Effector CD4-positive, alpha-beta T cell (primary cell): Measurements from ENCODE around the gene IGFBP2.

ENCODE experiments used
- DNase-seq: peaks from one replicate; pipeline ENCODE4 v3.0.0-alpha.2; 2020

The IGFBP2 gene

DNA sequence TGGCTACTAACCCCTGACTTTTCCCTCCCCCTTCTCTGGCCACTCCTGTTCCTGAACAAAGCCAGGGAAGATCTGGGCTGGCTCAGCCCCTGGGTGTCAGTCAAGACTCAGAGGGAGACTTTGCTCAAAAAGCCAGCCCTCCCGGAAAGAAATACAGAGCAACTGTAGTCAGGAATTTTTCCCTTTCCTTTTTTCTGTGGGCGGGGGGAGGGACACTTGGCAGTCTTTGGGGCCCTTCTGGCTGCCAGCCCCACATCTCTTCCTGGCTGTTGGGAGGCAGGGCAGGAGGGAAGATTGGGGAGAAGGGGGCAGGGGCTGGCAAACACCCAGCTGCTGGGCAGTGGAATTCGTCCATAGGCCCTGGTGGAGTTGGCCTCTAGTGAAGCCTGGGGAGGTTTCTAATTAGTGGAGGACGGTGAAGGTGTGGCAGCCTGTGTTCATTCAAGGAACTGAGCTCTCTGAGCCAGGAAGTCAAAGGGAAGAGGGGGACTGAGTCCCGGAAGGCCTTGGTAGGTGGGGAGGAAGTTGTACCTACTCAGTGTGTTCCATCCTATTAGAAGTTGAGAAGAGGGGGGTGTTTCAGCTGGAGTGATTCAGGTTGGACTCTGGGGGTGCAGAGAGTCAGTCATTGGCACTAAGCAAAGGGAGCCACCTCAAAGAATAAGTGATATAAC lies 10.9 kb downstream of the IGFBP2 start:
- DNase-seq, result no peak

DNA sequence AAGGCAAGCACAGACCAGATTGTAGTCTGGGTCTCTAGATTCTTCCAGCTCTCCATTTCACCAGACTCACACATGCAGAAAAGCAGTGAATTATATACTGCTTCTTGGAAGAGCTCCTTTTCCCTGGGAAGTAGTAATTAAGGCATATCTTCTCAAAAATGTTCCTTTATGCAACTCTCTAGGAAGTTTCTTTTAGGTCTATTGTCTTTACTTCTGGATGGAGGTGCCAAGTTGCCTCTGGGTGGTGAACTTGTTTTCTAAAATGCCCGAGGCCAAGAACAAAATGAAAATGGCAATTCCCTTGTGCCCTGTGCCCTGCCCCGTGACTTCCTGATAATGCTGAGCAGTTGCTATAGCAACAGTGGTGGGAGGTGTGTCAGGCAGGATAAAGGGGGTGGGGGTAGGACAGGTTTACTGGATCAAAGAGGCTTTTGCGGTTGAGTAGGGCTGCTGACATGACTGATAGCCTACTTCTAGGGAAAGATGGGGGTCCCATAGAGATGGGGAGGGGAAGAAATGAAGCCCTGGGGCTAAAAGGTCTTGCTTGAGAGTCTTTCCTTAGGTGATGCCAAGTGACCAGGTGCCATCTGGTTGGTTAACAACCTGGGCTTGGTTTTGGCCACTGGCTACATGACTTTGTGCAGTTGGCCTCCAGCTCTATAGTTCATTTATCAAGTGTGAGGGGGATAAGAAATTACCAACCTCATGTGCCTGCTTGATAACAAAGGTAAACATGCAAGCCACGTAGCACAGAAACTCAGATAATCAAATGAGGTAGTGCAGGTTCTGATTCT lies 11.8 kb downstream of the IGFBP2 start:
- DNase-seq, result no peak

DNA sequence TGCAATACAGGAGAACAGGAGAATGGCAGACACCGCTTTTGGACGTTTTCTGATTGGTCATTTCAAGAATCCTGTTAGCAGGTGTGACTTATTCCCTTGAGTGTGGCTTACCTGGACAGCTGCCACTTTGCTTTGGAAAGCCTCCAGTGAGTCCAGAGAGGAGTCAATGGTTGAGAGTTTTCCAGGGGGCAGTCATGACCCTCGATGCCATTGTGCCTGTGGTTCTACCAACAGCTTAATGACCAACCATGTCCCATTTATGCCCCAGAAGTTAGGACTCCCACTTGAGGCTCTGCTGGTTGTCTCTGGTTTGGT lies 12.4 kb downstream of the IGFBP2 start:
- DNase-seq, result no peak

- no peak for DNase-seq
Measured at GRCh38 chr2:216646116-216646515, 12.9 kb downstream of the IGFBP2 start.

GRCh38 chr2:216648105-216648504 lies 14.9 kb downstream of the IGFBP2 start:
- no peak for DNase-seq

DNA sequence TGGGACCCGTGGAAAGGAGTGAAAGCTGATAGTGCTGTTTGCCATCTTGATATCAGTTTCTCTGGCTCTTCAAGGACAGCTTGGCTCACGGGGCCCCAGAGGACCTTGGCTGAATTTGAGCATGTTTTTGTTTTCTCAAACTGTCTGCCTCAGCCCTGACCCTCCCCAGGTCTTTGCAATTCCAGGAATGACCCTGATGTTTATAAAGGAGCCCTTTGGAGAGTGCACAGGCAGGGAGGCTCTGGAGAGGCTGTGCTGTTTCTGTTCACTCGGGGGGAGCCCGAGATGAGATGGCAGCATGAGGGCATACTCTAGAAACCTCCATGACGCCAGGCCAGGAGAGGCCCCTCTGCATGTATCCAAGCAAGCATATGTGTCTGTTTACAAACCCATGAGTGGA lies 16.4 kb downstream of the IGFBP2 start:
- no peak for DNase-seq

- DNase-seq, result no peak
Measured at GRCh38 chr2:216650626-216651257, 17.5 kb downstream of the IGFBP2 start.

- DNase-seq, result no peak
Measured at GRCh38 chr2:216651351-216651881, 18.2 kb downstream of the IGFBP2 start.

GRCh38 chr2:216652566-216652965 lies 19.3 kb downstream of the IGFBP2 start:
- DNase-seq, result no peak

DNA sequence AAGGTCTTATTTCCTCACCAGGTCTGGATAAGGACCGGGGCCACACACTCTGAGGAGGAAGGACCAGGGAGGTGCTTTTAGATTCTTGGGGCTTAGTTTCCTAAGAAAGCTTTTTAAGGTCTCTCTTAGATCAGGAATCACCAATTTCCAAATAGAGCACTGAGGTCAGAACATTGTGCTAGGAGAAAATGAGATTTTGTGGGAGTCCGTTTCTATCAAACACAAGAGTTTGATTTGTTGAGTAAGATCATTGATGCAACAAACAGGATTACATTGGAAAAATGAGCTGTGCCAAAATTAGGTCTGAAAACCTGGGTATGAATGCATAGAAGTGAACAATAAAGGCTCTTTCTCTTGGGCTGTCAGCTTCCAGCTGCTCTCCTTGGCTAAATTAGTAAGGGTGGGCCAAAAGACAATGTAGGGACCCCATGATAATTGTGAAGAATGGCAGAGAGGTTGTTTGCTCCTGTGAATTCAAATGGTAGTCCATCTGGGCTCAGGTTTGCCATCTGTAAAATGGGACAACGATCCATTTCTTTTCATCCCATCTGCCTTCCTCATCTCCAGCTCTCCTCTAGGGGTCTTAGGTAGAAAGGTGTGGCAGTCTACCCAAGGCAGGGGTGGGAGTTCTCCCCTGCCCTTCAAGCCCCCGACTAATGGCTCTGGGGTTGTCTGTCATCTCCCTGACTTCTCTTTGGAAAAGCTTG lies 20.0 kb downstream of the IGFBP2 start:
- no peak for DNase-seq

GRCh38 chr2:216653931-216654365 lies 20.7 kb downstream of the IGFBP2 start:
- no peak for DNase-seq

DNA sequence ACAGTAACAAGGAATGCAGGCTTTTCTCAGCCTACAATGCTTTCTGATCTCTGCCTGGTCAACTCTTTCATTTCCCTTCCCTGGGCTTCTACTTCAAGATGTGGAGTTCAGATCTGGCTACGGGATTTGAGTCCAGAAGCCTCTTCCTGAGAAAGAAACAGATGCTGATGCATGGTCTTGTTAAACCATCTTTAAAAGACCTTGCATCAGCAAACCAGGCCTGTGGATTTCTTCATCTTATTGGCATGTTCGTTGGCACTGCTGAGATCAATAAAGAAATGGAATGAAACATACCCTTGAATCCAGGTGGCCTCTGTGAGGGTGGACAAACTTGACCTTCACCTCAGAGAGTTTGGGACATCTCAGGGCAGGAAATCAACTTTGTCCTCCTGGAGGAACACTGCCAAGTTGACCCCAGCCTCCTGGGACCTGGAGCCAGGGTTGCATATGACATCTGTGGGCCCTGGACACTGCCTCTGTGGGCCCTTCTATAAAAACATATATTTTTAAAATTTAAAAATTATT lies 21.4 kb downstream of the IGFBP2 start:
- DNase-seq, result no peak

- no peak for DNase-seq
Measured at GRCh38 chr2:216657086-216657855, 24.1 kb downstream of the IGFBP2 start.

DNA sequence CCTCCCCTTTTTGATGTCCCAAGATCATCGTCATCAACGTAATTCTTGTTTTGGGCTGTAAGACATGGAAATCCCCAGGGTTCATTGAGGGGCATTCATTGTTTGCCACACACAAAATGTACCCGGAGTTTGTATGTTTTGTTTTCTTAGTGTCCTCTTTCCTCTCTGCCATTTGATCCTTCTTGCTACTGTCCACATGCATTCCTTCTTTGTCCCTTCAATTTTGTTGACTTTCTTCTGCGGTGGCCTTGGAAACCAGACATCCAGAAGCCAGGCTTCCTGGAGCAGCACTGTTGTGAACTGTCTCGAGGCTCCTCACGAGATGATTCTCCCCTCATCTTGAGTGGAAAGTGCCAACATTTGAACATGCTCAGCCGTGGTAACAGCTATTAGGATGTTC lies 24.8 kb downstream of the IGFBP2 start:
- DNase-seq, result no peak

DNA sequence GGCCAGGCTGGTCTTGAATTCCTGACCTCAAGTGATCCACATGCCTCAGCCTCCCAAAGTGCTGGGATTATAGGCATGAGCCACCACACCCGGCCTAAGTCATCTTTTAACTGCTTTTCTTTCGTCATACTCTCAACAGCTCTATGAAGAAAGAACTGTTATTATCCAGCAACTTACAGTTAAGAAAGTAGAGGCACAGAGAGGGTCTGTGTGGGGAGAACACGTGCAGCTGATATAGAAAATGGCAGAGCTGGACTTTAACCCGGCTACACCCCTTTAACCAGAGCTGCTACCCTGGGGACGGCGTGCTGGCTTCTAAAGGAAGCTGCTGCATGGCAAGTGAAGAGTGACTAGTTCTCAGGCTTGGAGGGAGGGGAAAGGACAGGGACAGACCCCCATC lies 25.5 kb downstream of the IGFBP2 start:
- no peak for DNase-seq

DNA sequence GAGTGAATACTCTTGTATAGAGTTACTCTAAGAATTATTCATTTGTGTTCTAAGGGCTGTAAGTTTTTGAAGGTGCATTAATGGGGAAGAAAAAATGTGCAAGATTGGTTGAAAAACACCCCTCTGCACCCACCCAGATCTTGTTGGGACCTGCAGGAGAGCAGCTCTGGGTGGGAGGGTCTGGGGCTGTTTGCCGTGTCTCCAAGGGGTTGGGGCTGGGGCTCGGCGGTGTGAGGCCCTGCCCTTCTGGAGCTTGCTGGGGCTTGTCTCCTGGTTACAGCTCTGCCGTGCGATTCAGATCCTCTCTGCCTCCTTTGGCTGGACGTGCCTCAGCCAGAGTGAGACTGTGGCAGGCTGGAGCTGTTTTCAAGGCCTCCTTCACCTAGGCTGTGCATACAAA lies 26.1 kb downstream of the IGFBP2 start:
- DNase-seq, result no peak

DNA sequence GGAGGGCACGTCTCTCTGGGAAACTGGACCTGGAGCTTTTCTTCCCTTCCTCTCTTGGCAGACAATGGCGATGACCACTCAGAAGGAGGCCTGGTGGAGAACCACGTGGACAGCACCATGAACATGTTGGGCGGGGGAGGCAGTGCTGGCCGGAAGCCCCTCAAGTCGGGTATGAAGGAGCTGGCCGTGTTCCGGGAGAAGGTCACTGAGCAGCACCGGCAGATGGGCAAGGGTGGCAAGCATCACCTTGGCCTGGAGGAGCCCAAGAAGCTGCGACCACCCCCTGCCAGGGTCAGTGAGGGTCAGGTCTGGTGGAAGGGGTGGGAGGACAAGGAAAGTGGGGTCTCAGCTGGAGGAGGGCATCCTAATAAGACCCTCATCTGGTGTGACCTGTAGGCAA lies 27.3 kb downstream of the IGFBP2 start:
- DNase-seq, result no peak

DNA sequence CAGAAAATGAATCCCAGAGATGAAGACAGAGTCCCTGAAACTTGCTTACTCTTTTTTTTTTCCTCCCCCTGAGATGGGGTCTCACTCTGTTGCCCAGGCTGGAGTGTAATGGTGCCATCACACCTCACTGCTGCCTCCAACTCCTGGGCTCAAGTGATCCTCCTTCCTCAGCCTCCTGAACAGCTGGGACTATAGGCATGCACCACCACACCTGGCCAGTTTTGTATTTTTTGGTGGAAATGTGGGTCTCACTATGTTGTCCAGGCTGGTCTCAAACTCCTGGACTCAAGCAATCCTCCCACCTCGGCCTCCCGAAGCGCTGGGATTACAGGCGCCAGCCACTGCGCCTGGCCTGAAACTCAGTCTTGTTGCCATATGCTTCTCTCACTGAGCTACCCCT lies 27.8 kb downstream of the IGFBP2 start:
- DNase-seq, result no peak

DNA sequence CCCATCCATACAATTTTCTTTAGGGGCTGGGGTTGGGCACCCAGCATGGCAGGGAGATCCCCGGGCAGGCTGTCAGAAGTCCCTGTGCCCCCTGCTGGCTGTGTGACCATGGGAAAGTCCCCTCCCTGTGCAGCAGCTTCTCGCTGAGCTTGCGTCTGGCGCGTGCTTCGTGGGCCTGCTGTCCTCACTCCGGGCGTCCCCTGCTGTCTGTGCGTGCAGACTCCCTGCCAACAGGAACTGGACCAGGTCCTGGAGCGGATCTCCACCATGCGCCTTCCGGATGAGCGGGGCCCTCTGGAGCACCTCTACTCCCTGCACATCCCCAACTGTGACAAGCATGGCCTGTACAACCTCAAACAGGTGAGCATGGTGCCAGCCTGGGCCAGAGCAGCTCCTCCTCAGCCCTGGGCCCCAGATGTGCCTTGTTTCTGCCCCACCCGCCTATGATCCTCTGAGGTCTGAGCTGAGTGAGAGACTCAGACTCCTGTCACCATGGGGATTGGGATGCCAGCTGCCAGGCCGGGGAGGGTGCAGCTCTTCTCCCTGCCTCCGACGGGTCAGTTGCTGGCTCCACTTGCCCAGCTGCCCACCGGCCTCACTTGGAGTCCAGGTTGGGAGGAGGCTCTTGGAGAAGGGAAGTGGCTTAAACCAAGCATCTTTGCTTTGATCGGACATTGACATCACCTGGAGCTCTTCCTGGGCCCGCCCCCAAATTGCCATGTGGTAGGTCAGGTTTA lies 28.6 kb downstream of the IGFBP2 start:
- DNase-seq, result no peak

- no peak for DNase-seq
Measured at GRCh38 chr2:216663106-216663505, 29.9 kb downstream of the IGFBP2 start.

GRCh38 chr2:216663846-216664245 lies 30.6 kb downstream of the IGFBP2 start:
- DNase-seq, result no peak
